C1 segment of cervical spinal cord (tissue), 14 donors: ENCODE measurements around the gene CPXM1.

ENCODE experiments used
- DNase-seq, 14 donors: peaks; one replicate each; lab custom pipeline; 2025; lab: John Stamatoyannopoulos, UW

CPXM1 gene

DNA sequence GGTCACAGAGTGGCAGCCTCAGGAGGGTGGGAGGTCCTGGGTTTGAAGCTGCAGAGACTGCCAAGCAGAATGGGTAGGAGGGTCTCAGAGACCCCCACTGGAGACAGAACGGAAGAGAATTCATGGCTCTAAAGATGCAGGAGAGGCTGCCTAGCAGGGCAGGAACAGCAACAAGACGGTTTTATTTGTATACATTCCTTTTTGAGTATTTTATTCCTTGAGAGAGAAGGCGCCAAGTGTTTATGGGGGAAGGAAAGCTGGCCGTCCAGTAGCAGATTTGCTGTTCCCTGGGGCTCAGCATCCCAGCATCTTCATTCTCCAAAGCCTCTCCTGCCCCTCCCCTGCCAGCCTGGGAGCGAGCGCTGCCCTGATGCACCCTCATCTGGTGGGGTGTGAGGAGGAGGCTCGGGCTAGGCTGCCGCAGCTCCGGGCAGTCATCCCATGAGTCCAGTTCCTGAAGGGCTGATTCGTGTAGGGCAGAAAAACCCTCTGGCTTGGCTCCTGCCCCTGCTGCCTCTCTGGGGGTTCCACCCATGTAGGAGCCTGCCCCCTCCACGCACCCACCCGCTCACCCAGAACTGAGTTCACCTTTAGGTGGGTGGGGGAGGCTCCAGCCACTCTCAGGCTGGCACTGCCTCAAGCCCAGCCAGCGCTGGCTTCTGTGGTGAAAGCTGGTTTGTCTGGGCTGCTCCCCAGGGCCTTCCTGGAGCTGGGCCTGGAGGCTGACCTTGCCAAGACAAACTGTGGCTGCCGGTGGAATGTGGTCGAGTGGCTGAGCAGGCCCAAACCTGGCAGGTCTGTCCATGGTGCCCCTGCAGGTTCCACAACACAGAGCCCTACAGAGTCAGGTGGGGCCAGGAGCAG, 32.4 kb downstream of the CPXM1 start:
- peak in 2 of 14 donors; percentile 7 to 9 for DNase-seq

- DNase-seq, result no peak
Measured at GRCh38 chr20:2763186-2763585, 37.2 kb downstream of the CPXM1 start.

DNA sequence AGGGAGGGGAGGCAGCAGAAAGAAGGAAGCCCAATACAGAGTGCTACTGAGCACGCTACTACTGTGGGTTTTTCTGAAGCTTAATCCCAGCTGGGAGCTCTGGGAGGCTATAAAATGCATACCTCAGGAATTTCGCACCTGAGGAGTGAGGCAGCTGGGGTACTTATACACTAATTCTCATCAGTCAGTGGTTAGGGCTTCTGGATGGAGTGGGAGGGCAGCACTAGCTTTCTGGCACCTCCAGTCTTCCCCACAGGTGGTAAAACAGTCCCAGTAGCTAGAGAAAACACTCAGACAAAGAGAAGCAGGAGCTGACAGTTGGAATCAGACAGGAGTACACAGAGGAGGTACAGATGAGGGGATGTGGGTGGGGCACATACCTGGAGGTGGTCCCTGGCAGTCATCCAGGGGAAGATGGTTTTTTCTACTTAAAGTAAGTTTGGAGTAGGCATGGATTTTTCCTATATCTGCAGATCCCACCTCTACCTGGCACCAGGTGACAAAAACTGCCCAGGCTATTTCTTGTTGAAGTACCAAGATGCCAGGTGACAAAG, 37.8 kb downstream of the CPXM1 start:
- no peak for DNase-seq

- DNase-seq, result no peak
Measured at GRCh38 chr20:2761885-2762284, 38.5 kb downstream of the CPXM1 start.

DNA sequence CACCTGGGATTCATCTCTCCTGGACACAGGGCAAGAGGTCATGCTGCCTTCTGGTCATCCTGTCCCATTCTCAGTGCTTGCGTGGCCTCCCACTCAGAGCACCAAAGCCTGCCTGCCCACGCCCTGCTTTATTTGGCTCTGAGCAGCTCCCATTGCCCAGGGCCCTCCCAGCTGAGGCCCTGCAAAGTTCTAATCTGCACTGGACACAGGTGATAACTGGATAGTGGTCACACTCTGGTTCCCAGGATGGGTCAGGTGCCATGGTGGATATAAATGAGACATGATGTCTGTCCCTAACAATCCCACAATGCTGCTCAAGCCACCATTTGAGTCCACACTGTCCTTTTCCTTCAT, 39.5 kb downstream of the CPXM1 start:
- DNase-seq, result no peak

- DNase-seq, result no peak
Measured at GRCh38 chr20:2760297-2760951, 40.0 kb downstream of the CPXM1 start.

DNA sequence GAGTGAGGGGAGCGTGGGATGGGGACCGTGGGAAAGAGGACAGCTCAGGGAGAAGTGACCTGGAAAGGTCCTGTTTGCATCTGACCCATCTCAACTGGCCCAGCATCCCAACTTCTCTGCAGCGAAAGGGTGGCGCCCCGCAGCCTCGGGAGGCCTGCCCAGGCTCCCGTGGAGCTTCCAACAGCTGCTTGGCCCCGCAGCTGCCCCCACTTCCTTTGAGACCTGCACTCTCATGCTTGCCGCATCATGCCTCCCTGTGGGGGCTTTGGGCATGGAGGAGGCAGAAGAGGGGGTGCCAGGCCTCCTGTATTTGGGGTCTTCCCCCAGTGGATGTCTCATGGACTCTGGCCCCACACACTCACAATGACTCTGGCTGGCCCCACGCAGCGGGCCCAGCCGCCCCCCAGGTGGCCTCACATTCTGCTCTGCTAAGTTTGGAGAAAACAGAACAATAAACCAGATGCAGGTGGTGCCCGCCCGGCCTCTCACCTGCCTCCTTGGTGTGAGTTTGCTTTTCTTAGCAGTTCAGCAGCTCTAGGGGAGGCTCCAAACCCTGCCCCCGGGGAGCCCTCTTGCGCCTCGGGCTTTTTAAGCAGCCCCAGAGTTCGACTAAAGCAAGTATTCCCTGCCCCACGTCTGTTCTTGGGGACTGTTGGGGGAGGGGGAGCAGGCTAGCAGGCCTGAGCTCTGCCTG, 40.7 kb downstream of the CPXM1 start:
- DNase-seq, result no peak

- no peak for DNase-seq
Measured at GRCh38 chr20:2759143-2759542, 41.3 kb downstream of the CPXM1 start.

GRCh38 chr20:2757969-2758368, 42.5 kb downstream of the CPXM1 start:
- no peak for DNase-seq

- no peak for DNase-seq
Measured at GRCh38 chr20:2757001-2757400, 43.4 kb downstream of the CPXM1 start.

- no peak for DNase-seq
Measured at GRCh38 chr20:2756056-2756611, 44.3 kb downstream of the CPXM1 start.

GRCh38 chr20:2755451-2756055, 44.9 kb downstream of the CPXM1 start:
- no peak for DNase-seq

DNA sequence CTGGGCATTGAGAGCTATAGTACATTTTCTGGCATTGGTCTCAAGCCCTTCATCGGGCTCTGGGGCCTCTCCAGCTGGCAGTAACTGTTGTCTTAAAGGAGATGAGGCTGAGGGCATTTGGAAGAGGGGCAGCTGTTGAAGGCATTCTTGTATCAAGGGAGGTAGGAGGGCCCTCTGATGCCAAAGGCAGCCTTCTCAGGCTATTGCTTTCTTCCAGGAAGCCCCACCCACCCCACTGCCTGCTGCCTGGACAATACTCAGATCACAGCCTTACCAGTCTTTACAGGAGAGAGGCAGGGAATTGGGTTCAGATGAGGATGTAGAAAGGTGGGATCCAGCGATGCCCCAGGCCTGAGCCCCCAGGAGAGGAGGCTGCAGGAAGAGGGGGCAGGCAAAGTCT, 46.0 kb downstream of the CPXM1 start:
- no peak for DNase-seq

GRCh38 chr20:2753461-2754040, 46.9 kb downstream of the CPXM1 start:
- DNase-seq, result no peak

DNA sequence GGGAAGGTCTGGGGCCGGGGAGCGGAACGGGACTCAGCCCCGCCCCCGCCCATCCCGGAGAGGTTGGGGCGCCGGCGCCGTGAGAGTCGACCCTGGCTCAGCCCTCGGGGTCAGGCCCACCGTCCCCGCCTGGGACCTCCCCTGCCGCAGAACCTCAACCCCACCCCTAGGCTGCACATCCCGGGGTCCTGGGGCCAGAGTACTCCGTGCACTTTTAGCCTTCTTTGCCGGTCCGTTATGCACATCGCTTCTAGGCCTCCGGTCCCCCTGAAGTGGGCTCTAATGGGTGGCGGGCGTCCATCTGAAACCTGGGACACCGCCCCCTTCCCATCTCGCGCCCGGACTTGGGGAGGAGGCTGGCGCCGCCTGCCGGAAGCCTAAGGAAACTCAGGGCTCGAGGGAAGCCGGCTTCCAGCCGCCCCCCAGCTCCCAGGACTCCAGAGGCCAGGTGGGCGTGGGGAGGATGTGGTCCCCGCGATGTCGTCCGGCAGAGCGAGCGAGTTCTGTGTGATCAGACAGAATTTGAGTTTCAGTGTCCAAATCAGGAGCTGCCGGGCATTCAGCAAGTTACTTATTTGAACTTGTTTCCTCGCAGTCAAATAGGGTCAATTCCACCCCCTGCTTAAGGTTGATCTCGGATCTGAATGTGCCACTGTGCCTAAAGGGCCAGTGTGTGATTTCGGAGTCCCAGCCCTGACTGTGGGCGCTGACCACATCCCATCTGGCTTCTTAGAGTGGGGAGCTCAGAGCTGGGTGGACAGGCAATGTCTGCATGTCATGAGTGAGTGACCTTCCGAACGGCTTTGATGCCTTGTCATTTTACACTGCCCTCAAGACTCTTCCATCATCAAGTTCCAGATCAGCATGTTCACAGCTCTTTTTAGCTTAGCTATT, 47.6 kb downstream of the CPXM1 start:
- DNase-seq, result peak in 1 of 14 donors; percentile 14

GRCh38 chr20:2751878-2752566, 48.4 kb downstream of the CPXM1 start:
- no peak for DNase-seq

DNA sequence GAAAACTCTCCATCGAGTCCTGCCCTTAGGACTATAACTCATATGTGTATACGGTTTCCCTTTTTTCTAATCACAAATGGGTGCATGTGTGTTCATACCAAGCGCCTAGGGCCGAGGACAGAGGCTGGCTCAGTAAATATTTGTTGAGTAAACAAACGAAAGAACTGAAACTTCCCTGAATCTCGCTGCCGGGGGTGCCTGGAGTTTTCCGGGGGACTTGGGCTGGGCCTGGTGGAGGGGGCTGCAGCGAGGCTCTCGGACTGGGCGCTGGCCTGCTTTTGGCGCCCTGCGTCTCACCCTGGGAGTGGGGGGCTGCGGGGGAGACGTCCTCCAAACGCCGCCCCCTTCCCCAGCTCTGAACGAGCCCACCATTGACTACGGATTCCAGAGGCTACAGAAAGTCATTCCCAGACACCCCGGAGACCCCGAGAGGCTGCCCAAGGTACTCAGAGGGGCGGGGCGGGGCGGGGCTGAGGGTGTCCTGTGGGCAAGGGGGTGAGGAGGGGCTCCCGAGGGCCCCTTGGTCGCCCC, 49.0 kb downstream of the CPXM1 start:
- no peak for DNase-seq

DNA sequence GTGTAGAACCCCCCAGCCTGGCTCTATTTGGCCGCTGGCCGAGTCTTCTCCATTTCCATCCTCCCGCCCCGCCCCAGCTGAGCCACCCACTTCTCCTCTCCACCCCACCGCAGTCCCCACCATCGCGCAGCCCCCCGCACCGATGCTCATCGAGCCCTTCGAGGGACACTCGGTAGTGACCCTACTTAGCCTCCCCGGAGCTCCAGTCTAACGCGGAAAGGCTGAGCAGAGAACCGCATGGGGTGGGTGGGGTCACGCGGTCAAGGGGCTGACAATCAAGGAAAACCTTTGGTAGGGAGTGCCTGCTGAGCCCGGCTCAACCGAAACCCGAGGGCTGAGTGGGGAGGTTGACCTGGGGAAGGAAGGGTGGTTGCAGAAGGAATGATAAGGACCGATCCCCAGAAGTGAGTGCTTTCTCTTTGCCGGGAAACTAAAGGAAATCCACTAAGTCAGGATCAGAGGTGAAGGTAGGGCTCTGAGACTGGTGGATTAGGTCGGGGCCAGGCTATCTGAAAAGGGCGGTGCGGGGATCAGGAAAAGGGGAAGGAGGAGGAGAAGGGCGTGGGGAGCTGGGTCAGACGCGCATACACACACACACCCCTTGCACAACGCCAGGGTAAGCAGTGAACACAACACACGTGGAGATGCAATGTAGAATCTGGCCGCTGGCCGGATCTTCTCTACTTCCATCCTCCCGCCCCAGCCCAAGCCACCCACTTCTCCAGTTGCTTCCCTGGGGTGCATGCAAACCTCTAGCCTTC, 49.8 kb downstream of the CPXM1 start:
- peak in 1 of 14 donors; percentile 11 for DNase-seq
